Putamen (tissue), 1 donor: Measurements from ENCODE around the gene IRGC.

Experiments
- DNase-seq: peaks from one replicate; pipeline ENCODE4 v3.0.0-alpha.2; 2016; ENCODE audit warnings: low spot score

IRGC gene

GRCh38 chr19:43723588-43723987, 7.7 kb downstream of the IRGC start:
- no peak for DNase-seq

GRCh38 chr19:43724896-43725295, 9.0 kb downstream of the IRGC start:
- no peak for DNase-seq

- DNase-seq, result no peak
These were observed 9.6 kb downstream of the IRGC start for GRCh38 chr19:43725468-43725867.

- DNase-seq, result no peak
These were observed 11.1 kb downstream of the IRGC start for GRCh38 chr19:43726736-43727592.

- DNase-seq, result no peak
These were observed 11.6 kb downstream of the IRGC start for GRCh38 chr19:43727593-43727853.

- no peak for DNase-seq
These were observed 14.0 kb downstream of the IRGC start for GRCh38 chr19:43729919-43730318.

- no peak for DNase-seq
These were observed 15.5 kb downstream of the IRGC start for GRCh38 chr19:43731346-43731745.

GRCh38 chr19:43731846-43732245, 16.0 kb downstream of the IRGC start:
- DNase-seq, result no peak

- no peak for DNase-seq
These were observed 19.1 kb downstream of the IRGC start for GRCh38 chr19:43735013-43735412.

GRCh38 chr19:43735957-43736356, 20.1 kb downstream of the IRGC start:
- DNase-seq, result no peak

GRCh38 chr19:43738780-43739211, 22.9 kb downstream of the IRGC start:
- no peak for DNase-seq

GRCh38 chr19:43739439-43740235, 23.8 kb downstream of the IRGC start:
- DNase-seq, result no peak

GRCh38 chr19:43741075-43741825, 25.4 kb downstream of the IRGC start:
- peak; percentile 50 for DNase-seq

- DNase-seq, result no peak
These were observed 27.2 kb downstream of the IRGC start for GRCh38 chr19:43743059-43743458.

- no peak for DNase-seq
These were observed 31.8 kb downstream of the IRGC start for GRCh38 chr19:43747557-43748204.

GRCh38 chr19:43748205-43748594, 32.3 kb downstream of the IRGC start:
- DNase-seq, result peak; percentile 63

GRCh38 chr19:43748685-43749084, 32.8 kb downstream of the IRGC start:
- no peak for DNase-seq

GRCh38 chr19:43749152-43749551, 33.3 kb downstream of the IRGC start:
- no peak for DNase-seq

- no peak for DNase-seq
These were observed 34.0 kb downstream of the IRGC start for GRCh38 chr19:43749898-43750297.

- no peak for DNase-seq
These were observed 35.8 kb downstream of the IRGC start for GRCh38 chr19:43751466-43752220.

GRCh38 chr19:43752287-43752875, 36.5 kb downstream of the IRGC start:
- no peak for DNase-seq
